Erythroblast (primary cell): ENCODE measurements around the gene SESN3.

Experiments
- GATA1 ChIP-seq: IDR thresholded peaks from 2 replicates; pipeline ENCODE4 v1.6.1; 2011; ENCODE audit warnings: low read depth, mild to moderate bottlenecking, control low read depth, low read length, moderate library complexity
- POLR2A ChIP-seq: IDR thresholded peaks from 2 replicates; pipeline ENCODE4 v1.6.1; 2011; ENCODE audit warnings: mild to moderate bottlenecking, low read length

DNA sequence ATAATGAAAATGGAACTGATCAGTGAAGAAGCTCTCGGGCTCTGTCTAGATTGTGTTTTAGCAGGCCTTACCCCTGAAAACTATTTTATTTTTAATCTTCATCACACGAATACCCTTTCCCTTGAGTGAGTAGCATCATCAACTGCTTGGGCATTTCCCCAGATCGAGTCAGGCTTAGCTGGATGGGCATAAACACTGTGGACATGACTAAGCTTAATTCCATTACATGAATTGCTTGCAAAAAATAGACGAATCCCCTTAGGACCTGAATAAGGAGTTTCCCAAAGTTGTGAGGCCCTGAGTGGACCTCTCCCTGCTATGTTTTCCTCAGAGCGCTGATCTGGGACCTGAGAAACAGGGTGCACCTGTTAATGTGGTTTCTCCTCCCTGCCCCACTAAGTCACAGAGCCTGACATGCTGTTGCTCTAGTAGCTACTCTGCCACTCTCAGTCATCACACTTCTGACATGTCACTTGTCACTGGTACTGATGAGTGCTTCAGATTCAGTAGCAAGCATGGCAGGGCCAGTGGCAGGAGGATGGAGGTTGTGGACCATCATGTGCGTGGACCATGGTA, 87.8 kb downstream of the SESN3 start:
- no peak for TF ChIP-seq POLR2A
- no peak for TF ChIP-seq GATA1
